ENCODE measurements around the gene RHOT1.

- TF ChIP-seq ZFP3 (CRISPR knock-in tag; IDR thresholded peaks at IDR 0.05) (no peak), RARB (CRISPR knock-in tag; IDR thresholded peaks at IDR 0.05) (no peak), ZNF565 (CRISPR knock-in tag; conservative IDR thresholded peaks at IDR 0.05; ENCODE audit: low read depth) (no peak), CSDC2 (CRISPR knock-in tag; IDR thresholded peaks at IDR 0.05) (no peak), ZC3H10 (CRISPR knock-in tag; IDR thresholded peaks at IDR 0.05) (no peak)
- TF ChIP-seq, protein P1, sequence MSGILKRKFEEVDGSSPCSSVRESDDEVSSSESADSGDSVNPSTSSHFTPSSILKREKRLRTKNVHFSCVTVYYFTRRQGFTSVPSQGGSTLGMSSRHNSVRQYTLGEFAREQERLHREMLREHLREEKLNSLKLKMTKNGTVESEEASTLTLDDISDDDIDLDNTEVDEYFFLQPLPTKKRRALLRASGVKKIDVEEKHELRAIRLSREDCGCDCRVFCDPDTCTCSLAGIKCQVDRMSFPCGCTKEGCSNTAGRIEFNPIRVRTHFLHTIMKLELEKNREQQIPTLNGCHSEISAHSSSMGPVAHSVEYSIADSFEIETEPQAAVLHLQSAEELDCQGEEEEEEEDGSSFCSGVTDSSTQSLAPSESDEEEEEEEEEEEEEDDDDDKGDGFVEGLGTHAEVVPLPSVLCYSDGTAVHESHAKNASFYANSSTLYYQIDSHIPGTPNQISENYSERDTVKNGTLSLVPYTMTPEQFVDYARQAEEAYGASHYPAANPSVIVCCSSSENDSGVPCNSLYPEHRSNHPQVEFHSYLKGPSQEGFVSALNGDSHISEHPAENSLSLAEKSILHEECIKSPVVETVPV (CRISPR knock-in tag; IDR thresholded peaks at IDR 0.05) = no peak
Measured at GRCh38 chr17:32191306-32191705, 49.0 kb downstream of the RHOT1 start.

Measured in SK-N-SH treated with all-trans-retinoic acid at 6 μM for 48 hours (cell line).